GM12892 (cell line): ENCODE measurements around the gene SYNJ2.

Experiments
- POLR2A ChIP-seq: IDR thresholded peaks from 2 replicates; pipeline ENCODE4 v1.6.1; 2011; ENCODE audit warnings: low read depth, low read length, control low read depth
- POLR2AphosphoS5 ChIP-seq: IDR thresholded peaks from 2 replicates; pipeline ENCODE4 v1.6.1; 2011; ENCODE audit warnings: low read depth, low read length, control low read depth

- TF ChIP-seq POLR2A: no peak
- TF ChIP-seq POLR2AphosphoS5: no peak
Observed at GRCh38 chr6:157982563-157983405, 1.1 kb downstream of the SYNJ2 start.
